GM12874 (cell line): ENCODE data around the gene HOXB3.

Source experiments
- CTCF ChIP-seq: IDR thresholded peaks from 2 replicates; pipeline ENCODE4 v1.5.1; 2011; ENCODE audit warnings: low read depth, mild to moderate bottlenecking, control low read depth, low read length, moderate library complexity; ENCODE audit not compliant: insufficient read depth

Gene HOXB3

DNA sequence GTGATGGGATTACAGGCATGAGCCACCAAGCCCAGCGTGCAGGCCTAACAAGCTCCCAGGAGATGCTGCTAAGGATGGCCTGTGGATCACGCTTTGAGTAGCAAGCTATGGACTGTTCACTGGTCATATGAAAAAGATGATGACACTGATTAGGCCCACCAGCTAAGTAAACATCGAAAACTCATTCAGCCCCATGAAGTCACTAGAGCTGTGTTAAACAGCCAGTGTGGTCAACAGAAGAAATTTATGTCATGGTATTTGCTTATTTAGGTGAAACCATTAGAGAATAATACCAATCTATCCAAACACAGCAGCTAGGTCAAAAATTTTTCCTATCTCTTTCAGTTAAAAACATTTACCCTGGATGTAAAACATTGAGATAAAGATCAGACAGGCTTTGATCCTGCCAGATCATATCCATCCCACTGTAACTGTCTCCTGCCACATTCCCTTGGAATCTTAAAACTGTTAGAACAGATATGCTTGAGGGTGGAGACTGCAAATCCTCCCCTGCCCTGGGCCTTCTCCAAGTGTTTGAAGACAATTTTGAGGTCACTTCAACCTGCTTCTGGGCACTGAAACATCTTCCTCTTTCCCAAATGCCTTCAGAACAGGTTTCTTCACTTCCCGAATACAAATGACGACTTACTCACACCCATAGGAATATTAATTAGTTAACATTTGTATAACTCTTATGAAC lies 90.2 kb downstream of the HOXB3 start:
- no peak for TF ChIP-seq CTCF

- no peak for TF ChIP-seq CTCF
Measured at GRCh38 chr17:48499248-48499647, 90.8 kb downstream of the HOXB3 start.
